ENCODE data around the gene PRODH2.
"Not testable (repeated sequence)": the region's sequence is repeated elsewhere in the genome, so short reads cannot be mapped to it uniquely, and the experiment has no call there.

The PRODH2 gene

GRCh38 chr19:35805526-35806102 is 7.0 kb downstream of the PRODH2 start:
- Histone ChIP-seq H3K4me1 (ENCODE audit: control insufficient read depth, insufficient read depth, low read length) (no peaks in the 10 kb centered on the region), H3K27me3 (ENCODE audit: control insufficient read depth, insufficient read depth, low read length) (peaks cover 6% of the 10 kb centered on the region), H3K9me3 (ENCODE audit: control insufficient read depth, low read length) (no peaks in the 10 kb centered on the region), H3K4me3 (ENCODE audit: low read length) (no peak overlapping the region), H3K9ac (ENCODE audit: low read length) (no peak overlapping the region), H3K36me3 (ENCODE audit: control insufficient read depth, insufficient read depth, low read length) (no peaks in the 10 kb centered on the region)

GRCh38 chr19:35801828-35802227 is 10.8 kb downstream of the PRODH2 start:
- H3K27me3 ChIP-seq (ENCODE audit: control insufficient read depth, insufficient read depth, low read length), result peaks cover 21% of the 10 kb centered on the region
- no peak overlapping the region for H3K9ac ChIP-seq (ENCODE audit: low read length)
- H3K36me3 ChIP-seq (ENCODE audit: control insufficient read depth, insufficient read depth, low read length), result no peaks in the 10 kb centered on the region
- H3K4me1 ChIP-seq (ENCODE audit: control insufficient read depth, insufficient read depth, low read length), result no peaks in the 10 kb centered on the region
- no peaks in the 10 kb centered on the region for H3K9me3 ChIP-seq (ENCODE audit: control insufficient read depth, low read length)
- H3K4me3 ChIP-seq (ENCODE audit: low read length), result no peak overlapping the region

- Histone ChIP-seq H3K27me3 (ENCODE audit: control insufficient read depth, insufficient read depth, low read length) (peaks cover 20% of the 10 kb centered on the region), H3K9me3 (ENCODE audit: control insufficient read depth, low read length) (no peaks in the 10 kb centered on the region), H3K9ac (ENCODE audit: low read length) (no peak overlapping the region), H3K4me1 (ENCODE audit: control insufficient read depth, insufficient read depth, low read length) (peaks cover 13% of the 10 kb centered on the region), H3K4me3 (ENCODE audit: low read length) (no peak overlapping the region), H3K36me3 (ENCODE audit: control insufficient read depth, insufficient read depth, low read length) (no peaks in the 10 kb centered on the region)
Measured at GRCh38 chr19:35797663-35798062, 15.0 kb downstream of the PRODH2 start.

- Histone ChIP-seq H3K9me3 (ENCODE audit: control insufficient read depth, low read length) (no peaks in the 10 kb centered on the region), H3K4me1 (ENCODE audit: control insufficient read depth, insufficient read depth, low read length) (peaks cover 18% of the 10 kb centered on the region), H3K4me3 (ENCODE audit: low read length) (no peak overlapping the region), H3K9ac (ENCODE audit: low read length) (no peak overlapping the region), H3K27me3 (ENCODE audit: control insufficient read depth, insufficient read depth, low read length) (peaks cover 20% of the 10 kb centered on the region), H3K36me3 (ENCODE audit: control insufficient read depth, insufficient read depth, low read length) (no peaks in the 10 kb centered on the region)
Measured at GRCh38 chr19:35796645-35797542, 15.8 kb downstream of the PRODH2 start.

- not testable (repeated sequence) for H3K9ac ChIP-seq (ENCODE audit: low read length); H3K4me3 ChIP-seq (ENCODE audit: low read length); H3K9me3 ChIP-seq (ENCODE audit: control insufficient read depth, low read length); H3K36me3 ChIP-seq (ENCODE audit: control insufficient read depth, insufficient read depth, low read length)
- H3K4me1 ChIP-seq (ENCODE audit: control insufficient read depth, insufficient read depth, low read length), result peaks cover 23% of the 10 kb centered on the region
- peaks cover 20% of the 10 kb centered on the region for H3K27me3 ChIP-seq (ENCODE audit: control insufficient read depth, insufficient read depth, low read length)
Measured at GRCh38 chr19:35795564-35795963, 17.1 kb downstream of the PRODH2 start.

GRCh38 chr19:35793381-35794165 is 19.1 kb downstream of the PRODH2 start:
- Histone ChIP-seq H3K9me3 (ENCODE audit: control insufficient read depth, low read length) (no peaks in the 10 kb centered on the region), H3K4me3 (ENCODE audit: low read length) (no peak overlapping the region), H3K36me3 (ENCODE audit: control insufficient read depth, insufficient read depth, low read length) (no peaks in the 10 kb centered on the region), H3K27me3 (ENCODE audit: control insufficient read depth, insufficient read depth, low read length) (peaks cover 20% of the 10 kb centered on the region), H3K4me1 (ENCODE audit: control insufficient read depth, insufficient read depth, low read length) (peaks cover 23% of the 10 kb centered on the region), H3K9ac (ENCODE audit: low read length) (no peak overlapping the region)

GRCh38 chr19:35792888-35793287 is 19.8 kb downstream of the PRODH2 start:
- no peak overlapping the region for H3K4me3 ChIP-seq (ENCODE audit: low read length)
- no peaks in the 10 kb centered on the region for H3K9me3 ChIP-seq (ENCODE audit: control insufficient read depth, low read length)
- peaks cover 23% of the 10 kb centered on the region for H3K4me1 ChIP-seq (ENCODE audit: control insufficient read depth, insufficient read depth, low read length)
- no peak overlapping the region for H3K9ac ChIP-seq (ENCODE audit: low read length)
- no peaks in the 10 kb centered on the region for H3K36me3 ChIP-seq (ENCODE audit: control insufficient read depth, insufficient read depth, low read length)
- peaks cover 14% of the 10 kb centered on the region for H3K27me3 ChIP-seq (ENCODE audit: control insufficient read depth, insufficient read depth, low read length)

- Histone ChIP-seq H3K4me3 (ENCODE audit: low read length) (no peak overlapping the region), H3K4me1 (ENCODE audit: control insufficient read depth, insufficient read depth, low read length) (peaks cover 23% of the 10 kb centered on the region), H3K27me3 (ENCODE audit: control insufficient read depth, insufficient read depth, low read length) (peaks cover 10% of the 10 kb centered on the region), H3K9me3 (ENCODE audit: control insufficient read depth, low read length) (no peaks in the 10 kb centered on the region), H3K9ac (ENCODE audit: low read length) (no peak overlapping the region), H3K36me3 (ENCODE audit: control insufficient read depth, insufficient read depth, low read length) (no peaks in the 10 kb centered on the region)
Measured at GRCh38 chr19:35792312-35792711, 20.3 kb downstream of the PRODH2 start.

- H3K4me1 ChIP-seq (ENCODE audit: control insufficient read depth, insufficient read depth, low read length), result peaks cover 23% of the 10 kb centered on the region
Measured at GRCh38 chr19:35791814-35792279, 20.8 kb downstream of the PRODH2 start.

GRCh38 chr19:35790981-35791813 is 21.4 kb downstream of the PRODH2 start:
- H3K27me3 ChIP-seq (ENCODE audit: control insufficient read depth, insufficient read depth, low read length), result no peaks in the 10 kb centered on the region
- H3K4me3 ChIP-seq (ENCODE audit: low read length), result no peak overlapping the region
- no peak overlapping the region for H3K9ac ChIP-seq (ENCODE audit: low read length)
- H3K4me1 ChIP-seq (ENCODE audit: control insufficient read depth, insufficient read depth, low read length), result peaks cover 23% of the 10 kb centered on the region
- no peaks in the 10 kb centered on the region for H3K36me3 ChIP-seq (ENCODE audit: control insufficient read depth, insufficient read depth, low read length)
- H3K9me3 ChIP-seq (ENCODE audit: control insufficient read depth, low read length), result no peaks in the 10 kb centered on the region

More at GRCh38 chr19:35791814-35792279, 20.8 kb downstream of the PRODH2 start:
- Histone ChIP-seq H3K4me3 (ENCODE audit: low read length) (no peak overlapping the region), H3K27me3 (ENCODE audit: control insufficient read depth, insufficient read depth, low read length) (peaks cover 5% of the 10 kb centered on the region), H3K36me3 (ENCODE audit: control insufficient read depth, insufficient read depth, low read length) (no peaks in the 10 kb centered on the region), H3K9ac (ENCODE audit: low read length) (no peak overlapping the region), H3K9me3 (ENCODE audit: control insufficient read depth, low read length) (no peaks in the 10 kb centered on the region)
